ENCODE data around the gene LRRC27.

- TF ChIP-seq EZH2 (IDR thresholded peaks at IDR 0.05; ENCODE audit: low read length, unreplicated experiment): no peak
- peak; percentile 62 for TF ChIP-seq CTCF (conservative IDR thresholded peaks at IDR 0.05; ENCODE audit: low read depth, low read length)
These were observed 39.7 kb downstream of the LRRC27 start for GRCh38 chr10:132371641-132372081.
